OCI-LY3 (cell line): ENCODE results near the gene RASSF1.

Experiments
- CTCF ChIP-seq: fragments of 200-600, 300-600 bp; sonication (generic); IDR thresholded peaks from 2 replicates; pipeline ENCODE4 v1.5.1; 2014; ENCODE audit warnings: antibody characterized with exemption, low read length, low read depth
- EZH2phosphoT487 ChIP-seq: fragments of 200-600 bp; shearing (Covaris generic); IDR thresholded peaks from 2 replicates; pipeline ENCODE4 v1.6.1; 2018; ENCODE audit warnings: antibody characterized with exemption, mixed run types, low read depth

GRCh38 chr3:50324351-50325112 lies 16.1 kb downstream of the RASSF1 start:
- TF ChIP-seq CTCF: peak; percentile 86
- no peak for TF ChIP-seq EZH2phosphoT487
